Adrenal gland (tissue), 12 donors: ENCODE data around the gene KIF5C. TPM values are rescaled to one million over a fixed set of nuclear protein-coding genes. Genes with fewer than 3 reads are reported as not detected.

Experiments
- DNase-seq, 7 donors: peaks; one replicate each; pipeline ENCODE4 v3.0.0-alpha.2; 2019 to 2020
- H3K27ac ChIP-seq, 5 donors: fragments of 200-600 bp; sonication (generic) in 4 of 5; 1 replicate in 3 of 5; 2 replicates in 2 of 5; pipeline versions ENCODE4 v1.5.1 to v1.8.0; 2016 to 2020; ENCODE audit warnings: mild to moderate bottlenecking in 1 of 5
- H3K27me3 ChIP-seq: fragments of 200-600 bp; 2 replicates; pipeline ENCODE4 v1.8.0; 2021
- H3K36me3 ChIP-seq, 2 donors: fragments of 200-600 bp; replicated peaks in 1 of 2; 1 replicate in 1 of 2; 2 replicates in 1 of 2; pipeline versions ENCODE4 v1.5.1 to v1.8.0; 2018 to 2022
- H3K4me1 ChIP-seq, 2 donors: fragments of 200-600 bp; replicated peaks in 1 of 2; 1 replicate in 1 of 2; 2 replicates in 1 of 2; pipeline versions ENCODE4 v1.5.1 to v1.8.0; 2018 to 2021
- H3K4me3 ChIP-seq, 4 donors: fragments of 200-600 bp; sonication (generic) in 3 of 4; one replicate each; pipeline ENCODE4 v1.5.1; 2016 to 2018
- H3K9me3 ChIP-seq, 3 donors: fragments of 200-600 bp; sonication (generic) in 1 of 3; replicated peaks in 1 of 3; 1 replicate in 2 of 3; 2 replicates in 1 of 3; pipeline versions ENCODE4 v1.5.1 to v1.8.0; 2016 to 2021
- CTCF ChIP-seq, 6 experiments: fragments of 450-650 bp in 4 of 6; fragments of 200-600 bp in 2 of 6; sonication (generic) in 1 of 6; IDR thresholded peaks; 1 replicate in 5 of 6; 2 replicates in 1 of 6; pipeline versions ENCODE4 v1.5.1 to v1.8.0; 2016 to 2021; ENCODE audit warnings: antibody characterized with exemption in 6 of 6, mild to moderate bottlenecking in 2 of 6, moderate library complexity in 1 of 6
- POLR2A ChIP-seq, 2 donors: fragments of 450-650 bp; IDR thresholded peaks; one replicate each; pipeline ENCODE4 v1.6.1; 2017; ENCODE audit warnings: antibody characterized with exemption in 2 of 2, mild to moderate bottlenecking in 2 of 2, moderate library complexity in 1 of 2
- WGBS, 4 donors: extraction: QIAGEN DNeasy Blood & Tissue Kit in 2 of 4; methylation state at CpG; one replicate each; pipeline versions ENCODE4 v1.1.5 to v1.1.7; 2013 to 2017; 5-methylcytosine and 5-hydroxymethylcytosine counted together
- intact Hi-C, 2 donors: fragments of 100-400 bp; cut with DNase I; formaldehyde crosslinking; loops; one replicate each; pipeline versions ENCODE4 v1.14.1 to v1.15.0; 2022 to 2023
- polyA plus RNA-seq, 3 donors: library from polyadenylated mRNA; stranded (reverse); fragments of 200-250 nt in 2 of 3; fragments of 350-450 nt in 1 of 3; fragmentation: Illumina TruSeq in 1 of 3; extraction: RNeasy Lipid Tissue Mini Kit (QIAGEN cat#74804) in 1 of 3; gene quantifications; one replicate each; pipeline ENCODE4 v1.2.3, GENCODE V29; 2013 to 2014
- total RNA-seq, 9 donors: library from RNA; depleted of rRNA in 4 of 9; stranded (reverse); fragments of >200 nt in 4 of 9; fragments of 120-200 nt in 1 of 9; fragmentation: NEBNext Ultra II Directional in 1 of 9; extraction: Animal tissue kit (Norgen Biotek cat#: 25700) in 1 of 9; gene quantifications; one replicate each; pipeline versions ENCODE4 v1.1.0 to v1.2.4, GENCODE V29; 2013 to 2023
- donor health status: healthy with polysubstance abuse.
- donor health status: Bipolar disorder and iron deficiency.
- donor health status: DM: yes; HTN: yes; CAD: no.
- donor health status: DM: no; HTN: no; CAD: no.
- donor health status: DM: no; HTN: no; CAD: no.
- donor health status: DM: yes; HTN: yes; CAD: no.

Gene KIF5C
- total and polyA plus RNA-seq, 12 donors: 9.1 to 62.1 (median 19.3) TPM

DNA sequence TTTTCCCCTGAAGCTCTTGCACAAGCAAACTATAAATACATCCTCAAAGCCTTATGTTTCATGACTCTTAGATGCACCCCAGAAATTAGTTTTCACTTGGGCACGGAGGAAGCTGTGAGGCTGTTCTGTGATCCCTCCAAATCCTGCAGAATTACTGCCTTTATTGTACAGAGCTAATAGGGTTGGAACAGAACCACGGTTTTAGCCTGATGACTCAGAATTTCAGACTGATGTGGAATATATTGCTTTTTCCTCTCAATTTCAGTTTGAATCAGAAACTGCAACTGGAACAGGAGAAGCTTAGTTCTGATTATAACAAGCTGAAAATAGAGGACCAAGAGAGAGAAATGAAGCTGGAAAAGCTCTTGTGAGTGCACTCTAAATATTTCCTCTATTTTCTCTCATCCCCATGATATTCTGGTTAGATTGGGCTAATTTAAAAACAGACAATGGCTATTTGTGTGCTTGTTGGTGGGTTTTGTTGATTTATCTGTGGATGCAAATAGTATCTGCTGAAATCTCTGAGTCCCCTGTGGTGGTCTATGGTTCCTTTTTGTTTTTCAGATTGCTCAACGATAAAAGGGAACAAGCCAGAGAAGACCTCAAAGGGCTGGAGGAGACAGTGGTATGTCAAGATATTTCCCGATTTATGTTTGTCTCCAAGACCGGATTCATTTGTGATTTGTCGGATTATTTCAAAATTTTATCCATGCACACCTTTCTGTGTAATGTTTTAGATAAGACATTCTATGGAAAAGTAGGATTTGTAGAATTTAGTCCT lies 125.3 kb downstream of the KIF5C start:
- Histone ChIP-seq H3K36me3 (no peaks in the 10 kb centered on the region), H3K27me3 (no peaks in the 10 kb centered on the region), H3K9me3 (no peaks in the 10 kb centered on the region), H3K4me1 (peaks cover 0 to 16% of the 10 kb centered on the region in 2 donors), H3K4me3 (no peak overlapping the region), H3K27ac (no peak overlapping the region)
- DNase-seq: no peak
- no peak for TF ChIP-seq POLR2A (IDR thresholded peaks at IDR 0.05)
- TF ChIP-seq CTCF (IDR thresholded peaks at IDR 0.05): no peak
- intact Hi-C loops: no loop called here
- WGBS, 4 donors: 66 to 76% (median 69%) methylated on average over 6 of the region's 6 CpGs

- Histone ChIP-seq H3K27ac (no peak overlapping the region), H3K27me3 (no peaks in the 10 kb centered on the region), H3K4me1 (peaks cover 0 to 16% of the 10 kb centered on the region in 2 donors), H3K9me3 (no peaks in the 10 kb centered on the region), H3K4me3 (no peak overlapping the region), H3K36me3 (no peaks in the 10 kb centered on the region)
- 90 to 93% (median 92%) methylated on average over 7 of the region's 7 CpGs for WGBS, 4 donors
- DNase-seq: no peak
- TF ChIP-seq CTCF (IDR thresholded peaks at IDR 0.05) (no peak), POLR2A (IDR thresholded peaks at IDR 0.05) (no peak)
- intact Hi-C loops: no loop called here
These were observed 126.5 kb downstream of the KIF5C start for GRCh38 chr2:149001496-149001895.

DNA sequence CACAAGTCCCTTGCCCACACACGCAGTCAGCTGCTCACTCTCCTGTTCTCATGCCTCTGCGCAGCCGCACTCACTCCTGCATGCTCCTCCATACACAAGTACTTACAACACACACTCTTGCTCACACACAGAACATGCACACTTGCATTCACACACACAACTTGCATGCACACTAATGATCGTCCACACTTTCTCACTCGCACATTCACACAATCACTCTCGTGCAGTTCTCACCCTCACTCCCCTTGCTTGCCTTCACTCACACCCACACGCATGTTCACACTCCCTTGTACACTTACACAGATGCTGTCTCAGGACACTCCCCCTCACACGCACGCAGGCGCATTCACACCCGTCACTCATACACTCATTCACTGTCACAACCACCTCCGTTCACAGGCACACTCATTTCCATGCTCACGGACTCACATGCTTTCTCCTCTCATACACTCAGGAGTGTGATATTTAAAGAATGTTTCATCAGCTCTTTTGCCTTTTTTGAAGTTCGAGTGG lies 127.4 kb downstream of the KIF5C start:
- WGBS, 4 donors: 94 to 96% (median 96%) methylated on average over 14 of the region's 14 CpGs
- intact Hi-C loops: no loop called here
- H3K4me3 ChIP-seq: no peak overlapping the region

More for the DNA sequence above, 127.4 kb downstream of the KIF5C start:
- DNase-seq: no peak
- Histone ChIP-seq H3K27me3 (no peaks in the 10 kb centered on the region), H3K36me3 (no peaks in the 10 kb centered on the region), H3K9me3 (no peaks in the 10 kb centered on the region), H3K4me1 (peaks cover 0 to 16% of the 10 kb centered on the region in 2 donors), H3K27ac (no peak overlapping the region)
- TF ChIP-seq CTCF (IDR thresholded peaks at IDR 0.05): no peak
- no peak for TF ChIP-seq POLR2A (IDR thresholded peaks at IDR 0.05)
